GM23338 (cell line): ENCODE results near the gene S100A8. TPM values are rescaled to one million over a fixed set of nuclear protein-coding genes. Genes with fewer than 3 reads are reported as not detected.

ENCODE experiments used
- ATAC-seq: fragments of 200-7000 bp; cut with Tn5 transposase; 3 replicates; pipeline ENCODE4 v1.9.1; 2020
- DNase-seq: peaks from one replicate; pipeline ENCODE4 v3.0.0-alpha.2; 2015; ENCODE audit warnings: low spot score
- H2AFZ ChIP-seq: fragments of 200-600 bp; sonication (generic); 2 replicates; pipeline ENCODE4 v1.8.0; 2016; ENCODE audit warnings: antibody characterized with exemption, mild to moderate bottlenecking, moderate library complexity
- H3F3A ChIP-seq: fragments of 200-600 bp; sonication (generic); replicated peaks from 2 replicates; pipeline ENCODE4 v1.8.0; 2017; ENCODE audit warnings: antibody characterized with exemption, mixed run types, low read depth
- H3K27ac ChIP-seq: fragments of 200-600 bp; sonication (generic); 2 replicates; pipeline ENCODE4 v1.6.1; 2016; ENCODE audit warnings: low read depth
- H3K27me3 ChIP-seq: fragments of 200-600 bp; sonication (generic); 2 replicates; pipeline ENCODE4 v1.8.0; 2016; ENCODE audit warnings: mild to moderate bottlenecking, mixed run types, moderate library complexity; ENCODE audit not compliant: insufficient read depth
- H3K36me3 ChIP-seq: fragments of 200-600 bp; sonication (generic); 2 replicates; pipeline ENCODE4 v1.8.0; 2016; ENCODE audit warnings: mild to moderate bottlenecking; ENCODE audit not compliant: insufficient read depth
- H3K4me1 ChIP-seq: fragments of 200-600 bp; sonication (generic); 2 replicates; pipeline ENCODE4 v1.8.0; 2016; ENCODE audit warnings: mild to moderate bottlenecking, moderate library complexity; ENCODE audit not compliant: insufficient read depth
- H3K4me2 ChIP-seq: fragments of 200-600 bp; sonication (generic); 2 replicates; pipeline ENCODE4 v1.7.1; 2017; ENCODE audit warnings: mixed run types
- H3K4me3 ChIP-seq: fragments of 200-600 bp; sonication (generic); 2 replicates; pipeline ENCODE4 v1.6.1; 2016; ENCODE audit warnings: mixed run types
- H3K79me2 ChIP-seq: fragments of 200-600 bp; sonication (generic); replicated peaks from 2 replicates; pipeline ENCODE4 v1.8.0; 2017; ENCODE audit warnings: mild to moderate bottlenecking; ENCODE audit not compliant: insufficient read depth
- H3K9me2 ChIP-seq: fragments of 200-600 bp; sonication (generic); 2 replicates; pipeline ENCODE4 v1.8.0; 2017; ENCODE audit not compliant: insufficient read depth
- H4K20me1 ChIP-seq: fragments of 200-600 bp; sonication (generic); replicated peaks from 2 replicates; pipeline ENCODE4 v1.8.0; 2017; ENCODE audit warnings: mild to moderate bottlenecking; ENCODE audit not compliant: insufficient read depth
- H3K27ac Mint-ChIP-seq: 2 replicates; pipeline ENCODE4 v1.8.0; 2020; ENCODE audit warnings: inconsistent platforms, mild to moderate bottlenecking, moderate library complexity, mixed read lengths
- H3K27me3 Mint-ChIP-seq: 3 replicates; pipeline ENCODE4 v1.8.0; 2022; ENCODE audit warnings: low read depth, mild to moderate bottlenecking, moderate library complexity, mixed read lengths, inconsistent platforms; ENCODE audit not compliant: insufficient read depth, poor library complexity
- H3K36me3 Mint-ChIP-seq: 3 replicates; pipeline ENCODE4 v1.8.0; 2021; ENCODE audit warnings: low read depth, mild to moderate bottlenecking, inconsistent platforms, moderate library complexity, mixed read lengths
- H3K4me1 Mint-ChIP-seq: 3 replicates; pipeline ENCODE4 v1.8.0; 2020; ENCODE audit warnings: mild to moderate bottlenecking, inconsistent platforms, mixed read lengths
- H3K4me3 Mint-ChIP-seq: 3 replicates; pipeline ENCODE4 v1.8.0; 2021; ENCODE audit warnings: moderate library complexity, mild to moderate bottlenecking, inconsistent platforms, mixed read lengths
- H3K9me3 Mint-ChIP-seq: 3 replicates; pipeline ENCODE4 v1.8.0; 2020; ENCODE audit warnings: moderate library complexity, mild to moderate bottlenecking, inconsistent platforms, mixed read lengths
- NANOG ChIP-seq: IDR thresholded peaks from 2 replicates; pipeline ENCODE4 v1.6.1; 2016; ENCODE audit warnings: antibody characterized with exemption, borderline replicate concordance
- POLR2AphosphoS5 ChIP-seq: IDR thresholded peaks from 2 replicates; pipeline ENCODE4 v1.6.1; 2016; ENCODE audit warnings: antibody characterized with exemption, low read depth
- REST ChIP-seq: IDR thresholded peaks from one replicate; pipeline ENCODE4 v1.6.1; 2018; ENCODE audit warnings: antibody characterized with exemption; ENCODE audit not compliant: unreplicated experiment
- polyA plus RNA-seq: library from polyadenylated mRNA; unstranded; fragments of >200 nt; fragmentation: Nextera tagmentation; extraction: Ambion mirVana; gene quantifications from 2 replicates; pipeline ENCODE4 v1.2.1, GENCODE V29; 2016
- total RNA-seq: library from RNA; depleted of rRNA; stranded (reverse); fragments of >200 nt; shearing (Covaris generic); gene quantifications from 2 replicates; pipeline ENCODE4 v1.2.3, GENCODE V29; 2014
- TF ChIP-seq, protein P1 (sequence below): fragments of 250-450 bp; sonication (Bioruptor Pico); IDR thresholded peaks from 2 replicates; pipeline ENCODE4 v1.5.0; 2020; ENCODE audit warnings: mild to moderate bottlenecking, moderate library complexity
- TF ChIP-seq, protein P2 (sequence below): IDR thresholded peaks from 2 replicates; pipeline ENCODE4 v1.6.1; 2016; ENCODE audit warnings: antibody characterized with exemption

Gene S100A8
- total and polyA plus RNA-seq, 2 experiments from 2014 or later: not detected

GRCh38 chr1:153431427-153431826 lies 40.6 kb upstream of the S100A8 start (continued):
- TF ChIP-seq, protein P1, sequence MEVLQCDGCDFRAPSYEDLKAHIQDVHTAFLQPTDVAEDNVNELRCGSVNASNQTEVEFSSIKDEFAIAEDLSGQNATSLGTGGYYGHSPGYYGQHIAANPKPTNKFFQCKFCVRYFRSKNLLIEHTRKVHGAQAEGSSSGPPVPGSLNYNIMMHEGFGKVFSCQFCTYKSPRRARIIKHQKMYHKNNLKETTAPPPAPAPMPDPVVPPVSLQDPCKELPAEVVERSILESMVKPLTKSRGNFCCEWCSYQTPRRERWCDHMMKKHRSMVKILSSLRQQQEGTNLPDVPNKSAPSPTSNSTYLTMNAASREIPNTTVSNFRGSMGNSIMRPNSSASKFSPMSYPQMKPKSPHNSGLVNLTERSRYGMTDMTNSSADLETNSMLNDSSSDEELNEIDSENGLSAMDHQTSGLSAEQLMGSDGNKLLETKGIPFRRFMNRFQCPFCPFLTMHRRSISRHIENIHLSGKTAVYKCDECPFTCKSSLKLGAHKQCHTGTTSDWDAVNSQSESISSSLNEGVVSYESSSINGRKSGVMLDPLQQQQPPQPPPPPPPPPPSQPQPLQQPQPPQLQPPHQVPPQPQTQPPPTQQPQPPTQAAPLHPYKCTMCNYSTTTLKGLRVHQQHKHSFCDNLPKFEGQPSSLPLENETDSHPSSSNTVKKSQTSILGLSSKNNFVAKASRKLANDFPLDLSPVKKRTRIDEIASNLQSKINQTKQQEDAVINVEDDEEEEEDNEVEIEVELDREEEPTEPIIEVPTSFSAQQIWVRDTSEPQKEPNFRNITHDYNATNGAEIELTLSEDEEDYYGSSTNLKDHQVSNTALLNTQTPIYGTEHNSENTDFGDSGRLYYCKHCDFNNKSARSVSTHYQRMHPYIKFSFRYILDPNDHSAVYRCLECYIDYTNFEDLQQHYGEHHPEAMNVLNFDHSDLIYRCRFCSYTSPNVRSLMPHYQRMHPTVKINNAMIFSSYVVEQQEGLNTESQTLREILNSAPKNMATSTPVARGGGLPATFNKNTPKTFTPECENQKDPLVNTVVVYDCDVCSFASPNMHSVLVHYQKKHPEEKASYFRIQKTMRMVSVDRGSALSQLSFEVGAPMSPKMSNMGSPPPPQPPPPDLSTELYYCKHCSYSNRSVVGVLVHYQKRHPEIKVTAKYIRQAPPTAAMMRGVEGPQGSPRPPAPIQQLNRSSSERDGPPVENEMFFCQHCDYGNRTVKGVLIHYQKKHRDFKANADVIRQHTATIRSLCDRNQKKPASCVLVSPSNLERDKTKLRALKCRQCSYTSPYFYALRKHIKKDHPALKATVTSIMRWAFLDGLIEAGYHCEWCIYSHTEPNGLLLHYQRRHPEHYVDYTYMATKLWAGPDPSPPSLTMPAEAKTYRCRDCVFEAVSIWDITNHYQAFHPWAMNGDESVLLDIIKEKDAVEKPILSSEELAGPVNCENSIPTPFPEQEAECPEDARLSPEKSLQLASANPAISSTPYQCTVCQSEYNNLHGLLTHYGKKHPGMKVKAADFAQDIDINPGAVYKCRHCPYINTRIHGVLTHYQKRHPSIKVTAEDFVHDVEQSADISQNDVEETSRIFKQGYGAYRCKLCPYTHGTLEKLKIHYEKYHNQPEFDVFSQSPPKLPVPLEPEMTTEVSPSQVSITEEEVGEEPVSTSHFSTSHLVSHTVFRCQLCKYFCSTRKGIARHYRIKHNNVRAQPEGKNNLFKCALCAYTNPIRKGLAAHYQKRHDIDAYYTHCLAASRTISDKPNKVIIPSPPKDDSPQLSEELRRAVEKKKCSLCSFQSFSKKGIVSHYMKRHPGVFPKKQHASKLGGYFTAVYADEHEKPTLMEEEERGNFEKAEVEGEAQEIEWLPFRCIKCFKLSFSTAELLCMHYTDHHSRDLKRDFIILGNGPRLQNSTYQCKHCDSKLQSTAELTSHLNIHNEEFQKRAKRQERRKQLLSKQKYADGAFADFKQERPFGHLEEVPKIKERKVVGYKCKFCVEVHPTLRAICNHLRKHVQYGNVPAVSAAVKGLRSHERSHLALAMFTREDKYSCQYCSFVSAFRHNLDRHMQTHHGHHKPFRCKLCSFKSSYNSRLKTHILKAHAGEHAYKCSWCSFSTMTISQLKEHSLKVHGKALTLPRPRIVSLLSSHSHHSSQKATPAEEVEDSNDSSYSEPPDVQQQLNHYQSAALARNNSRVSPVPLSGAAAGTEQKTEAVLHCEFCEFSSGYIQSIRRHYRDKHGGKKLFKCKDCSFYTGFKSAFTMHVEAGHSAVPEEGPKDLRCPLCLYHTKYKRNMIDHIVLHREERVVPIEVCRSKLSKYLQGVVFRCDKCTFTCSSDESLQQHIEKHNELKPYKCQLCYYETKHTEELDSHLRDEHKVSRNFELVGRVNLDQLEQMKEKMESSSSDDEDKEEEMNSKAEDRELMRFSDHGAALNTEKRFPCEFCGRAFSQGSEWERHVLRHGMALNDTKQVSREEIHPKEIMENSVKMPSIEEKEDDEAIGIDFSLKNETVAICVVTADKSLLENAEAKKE (CRISPR knock-in tag): no peak
- TF ChIP-seq POLR2AphosphoS5: no peak

GRCh38 chr1:153431002-153431401 lies 40.1 kb upstream of the S100A8 start:
- H3F3A ChIP-seq: no peaks in the 10 kb centered on the region
- H3K4me1 ChIP-seq: no peaks in the 10 kb centered on the region
- TF ChIP-seq, protein P2, sequence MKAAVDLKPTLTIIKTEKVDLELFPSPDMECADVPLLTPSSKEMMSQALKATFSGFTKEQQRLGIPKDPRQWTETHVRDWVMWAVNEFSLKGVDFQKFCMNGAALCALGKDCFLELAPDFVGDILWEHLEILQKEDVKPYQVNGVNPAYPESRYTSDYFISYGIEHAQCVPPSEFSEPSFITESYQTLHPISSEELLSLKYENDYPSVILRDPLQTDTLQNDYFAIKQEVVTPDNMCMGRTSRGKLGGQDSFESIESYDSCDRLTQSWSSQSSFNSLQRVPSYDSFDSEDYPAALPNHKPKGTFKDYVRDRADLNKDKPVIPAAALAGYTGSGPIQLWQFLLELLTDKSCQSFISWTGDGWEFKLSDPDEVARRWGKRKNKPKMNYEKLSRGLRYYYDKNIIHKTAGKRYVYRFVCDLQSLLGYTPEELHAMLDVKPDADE: no peak
- TF ChIP-seq NANOG (no peak), REST (no peak), POLR2AphosphoS5 (no peak)
- H3K4me1 Mint-ChIP-seq: no peaks in the 10 kb centered on the region; the same call in 2 of the 3 replicates
- no peak overlapping the region for H3K4me3 Mint-ChIP-seq
- H3K4me2 ChIP-seq: no peak overlapping the region
- H4K20me1 ChIP-seq: no peaks in the 10 kb centered on the region
- H3K79me2 ChIP-seq: no peaks in the 10 kb centered on the region
- H3K27ac Mint-ChIP-seq: no peak overlapping the region
- H2AFZ ChIP-seq: no peak overlapping the region
- H3K4me3 ChIP-seq: no peak overlapping the region
- no peaks in the 10 kb centered on the region for H3K36me3 Mint-ChIP-seq
- no peaks in the 10 kb centered on the region for H3K36me3 ChIP-seq
- no peaks in the 10 kb centered on the region; the same call in 1 of the 3 replicates for H3K9me3 Mint-ChIP-seq
- H3K27me3 Mint-ChIP-seq: peaks cover 5% of the 10 kb centered on the region
- no peaks in the 10 kb centered on the region for H3K27me3 ChIP-seq
- no peak for DNase-seq
- H3K9me2 ChIP-seq: no peaks in the 10 kb centered on the region
- no peak overlapping the region for H3K27ac ChIP-seq
- ATAC-seq: no peak
